GM12878 (cell line): Measurements from ENCODE around the gene BAZ2A. TPM values are rescaled to one million over a fixed set of nuclear protein-coding genes. Genes with fewer than 3 reads are reported as not detected.

Experiments
- ATAC-seq: fragments of 200-7000 bp; cut with Tn5 transposase; 3 replicates; pipeline ENCODE4 v1.9.1; 2020; ENCODE audit warnings: mild to moderate bottlenecking, moderate library complexity
- BruUV-seq: library from RNA; stranded (reverse); fragments of 400-500 nt; replicated peaks from 2 replicates; lab custom pipeline; 2021; lab: Mats Ljungman, UMichigan
- CTCF ChIA-PET: fragments of 300-600 bp; sonication (Branson Sonifier 250); formaldehyde crosslinking; extraction: SDS; loops from one replicate; lab custom pipeline; 2021; ENCODE audit warnings: inconsistent platforms; lab: Yijun Ruan, JAX
- POLR2A ChIA-PET: fragments of 350-600 bp; formaldehyde crosslinking; extraction: SDS; loops from one replicate; lab custom pipeline; 2021; ENCODE audit warnings: inconsistent platforms; lab: Charles Lee
- RAD21 ChIA-PET: fragments of 300-600 bp; sonication (Branson Sonifier 250); formaldehyde crosslinking; loops from one replicate; lab custom pipeline; 2023; ENCODE audit warnings: antibody characterized with exemption; ENCODE audit not compliant: unreplicated experiment; lab: Charles Lee
- SMC1A ChIA-PET: fragments of 300-600 bp; sonication (Branson Sonifier 250); formaldehyde crosslinking; loops from one replicate; lab custom pipeline; 2023; ENCODE audit not compliant: unreplicated experiment, uncharacterized antibody; lab: Charles Lee
- DNase-seq: peaks from one replicate; pipeline ENCODE4 v3.0.0-alpha.2; 2011; ENCODE audit warnings: low read depth, low spot score
- FAIRE-seq: peaks from 3 replicates; lab custom pipeline; 2011; peaks lifted over from hg19 to GRCh38; lab: Jason Lieb, UNC
- H2AFZ ChIP-seq: 2 replicates; pipeline ENCODE4 v1.6.0; 2011; ENCODE audit warnings: low read depth, low read length, control low read depth; ENCODE audit not compliant: control insufficient read depth
- H3K27ac ChIP-seq: 2 replicates; pipeline ENCODE4 v1.5.1; 2011; ENCODE audit warnings: control low read depth; ENCODE audit not compliant: control insufficient read depth, insufficient read depth
- H3K27me3 ChIP-seq, 2 experiments: replicated peaks in 1 of 2; 2 replicates each; pipeline versions ENCODE4 v1.6.0 to v1.6.1; 2011; ENCODE audit warnings: low read length in 1 of 2; ENCODE audit not compliant: control insufficient read depth in 2 of 2, insufficient read depth in 2 of 2
- H3K36me3 ChIP-seq, 2 experiments: 2 replicates each; pipeline ENCODE4 v1.5.1; 2011; ENCODE audit warnings: low read length in 1 of 2; ENCODE audit not compliant: control insufficient read depth in 2 of 2, insufficient read depth in 2 of 2
- H3K4me1 ChIP-seq: 2 replicates; pipeline ENCODE4 v1.6.1; 2011; ENCODE audit warnings: mild to moderate bottlenecking, low read length, moderate library complexity, mixed read lengths; ENCODE audit not compliant: control insufficient read depth, insufficient read depth
- H3K4me2 ChIP-seq: 2 replicates; pipeline ENCODE4 v1.6.0; 2011; ENCODE audit warnings: control low read depth; ENCODE audit not compliant: control insufficient read depth, insufficient read depth
- H3K4me3 ChIP-seq: fragments of 200-600 bp; sonication (generic); 2 replicates; pipeline ENCODE4 v1.5.1; 2016
- H3K79me2 ChIP-seq: 2 replicates; pipeline ENCODE4 v1.6.0; 2011; ENCODE audit warnings: low read length; ENCODE audit not compliant: control insufficient read depth, insufficient read depth
- H3K9ac ChIP-seq: 2 replicates; pipeline ENCODE4 v1.8.0; 2011; ENCODE audit warnings: low read length, control low read depth, mixed read lengths; ENCODE audit not compliant: control insufficient read depth, insufficient read depth
- H3K9me3 ChIP-seq: replicated peaks from 3 replicates; pipeline ENCODE4 v1.5.1; 2011; ENCODE audit warnings: mild to moderate bottlenecking, low read length; ENCODE audit not compliant: control insufficient read depth, insufficient read depth
- H4K20me1 ChIP-seq: 2 replicates; pipeline ENCODE4 v1.6.0; 2011; ENCODE audit not compliant: control insufficient read depth, insufficient read depth
- CREB1 ChIP-seq: IDR thresholded peaks from 2 replicates; pipeline ENCODE4 v1.6.1; 2012; ENCODE audit warnings: low read depth, mild to moderate bottlenecking, inconsistent platforms
- HDAC6 ChIP-seq: fragments of 200-600 bp; sonication (generic); IDR thresholded peaks from one replicate; pipeline ENCODE4 v1.8.0; 2017; ENCODE audit warnings: antibody characterized with exemption; ENCODE audit not compliant: unreplicated experiment
- IRF4 ChIP-seq: IDR thresholded peaks from 2 replicates; pipeline ENCODE4 v1.6.1; 2011; ENCODE audit warnings: low read depth, low read length
- JUNB ChIP-seq: IDR thresholded peaks from 2 replicates; pipeline ENCODE4 v1.6.1; 2016; ENCODE audit warnings: antibody characterized with exemption, mild to moderate bottlenecking
- KLF5 ChIP-seq: fragments of 450-650 bp; IDR thresholded peaks from 2 replicates; pipeline ENCODE4 v1.6.1; 2014; ENCODE audit warnings: mild to moderate bottlenecking; ENCODE audit not compliant: partially characterized antibody
- NFYB ChIP-seq: IDR thresholded peaks from 2 replicates; pipeline ENCODE4 v1.6.1; 2011; ENCODE audit warnings: low read depth, mild to moderate bottlenecking, low read length, improper control_type of control experiment, moderate library complexity; ENCODE audit not compliant: insufficient read depth
- NRF1 ChIP-seq: conservative IDR thresholded peaks from 2 replicates; pipeline ENCODE4 v1.6.1; 2011; ENCODE audit warnings: mild to moderate bottlenecking, low read depth, low read length, improper control_type of control experiment
- RELA ChIP-seq: fragments of 450-650 bp; IDR thresholded peaks from 2 replicates; pipeline ENCODE4 v1.8.0; 2014; ENCODE audit warnings: borderline replicate concordance; ENCODE audit not compliant: partially characterized antibody
- SUZ12 ChIP-seq: fragments of 200-600 bp; sonication (generic); IDR thresholded peaks from one replicate; pipeline ENCODE4 v1.6.1; 2018; ENCODE audit warnings: antibody characterized with exemption, mild to moderate bottlenecking; ENCODE audit not compliant: unreplicated experiment
- USF1 ChIP-seq: IDR thresholded peaks from 2 replicates; pipeline ENCODE4 v1.6.1; 2011; ENCODE audit warnings: borderline replicate concordance, low read depth, mild to moderate bottlenecking, moderate library complexity, mixed read lengths, low read length; ENCODE audit not compliant: insufficient read depth; ENCODE audit errors: extremely low read length
- WGBS: methylation state at CpG from one replicate; pipeline ENCODE4 v1.1.6; 2016; ENCODE audit warnings: low lambda C conversion rate; ENCODE audit not compliant: insufficient replicate concordance, insufficient coverage; ENCODE audit errors: missing lambda C conversion rate; 5-methylcytosine and 5-hydroxymethylcytosine counted together
- in situ Hi-C: fragments of 300-500 bp; cut with MboI; formaldehyde crosslinking; loops from 9 replicates; pipeline ENCODE4 v1.14.3; 2018; ENCODE audit warnings: mixed read lengths
- intact Hi-C: fragments of 100-400 bp; cut with micrococcal nuclease; formaldehyde crosslinking; loops from one replicate; pipeline ENCODE4 v1.14.2; 2022; ENCODE audit not compliant: unreplicated experiment
- polyA plus RNA-seq, 11 experiments: library from polyadenylated mRNA; depleted of rRNA in 4 of 11; unstranded in 6 of 11; stranded (reverse) in 5 of 11; fragments of >200 nt; fragmentation: Nextera tagmentation in 4 of 11; fragmentation: Illumina TruSeq in 1 of 11; extraction: Ambion mirVana in 4 of 11; extraction: Trizol in 1 of 11; gene quantifications; 1 replicate in 1 of 11; 2 replicates in 10 of 11; pipeline versions ENCODE4 v1.2.1 to v1.2.3, GENCODE V29; 2011 to 2016; ENCODE audit warnings: inconsistent platforms in 2 of 11, missing spikeins in 2 of 11, low read depth in 1 of 11
- total RNA-seq, 4 experiments: library from RNA; depleted of rRNA in 3 of 4; stranded (reverse); fragments of >200 nt in 3 of 4; fragmentation: Illumina TruSeq in 1 of 4; extraction: Trizol in 1 of 4; gene quantifications; 2 replicates each; pipeline versions ENCODE4 v1.2.1 to v1.2.3, GENCODE V29; 2013 to 2021
- TF ChIP-seq, protein P1 (sequence below): fragments of 450-650 bp; IDR thresholded peaks from 2 replicates; pipeline ENCODE4 v1.6.1; 2018; ENCODE audit warnings: mild to moderate bottlenecking, low read depth, moderate library complexity; ENCODE audit not compliant: partially characterized antibody
- TF ChIP-seq, protein P2 (sequence below): IDR thresholded peaks from 2 replicates; pipeline ENCODE4 v1.6.1; 2012; ENCODE audit warnings: low read length, inconsistent platforms

The BAZ2A gene
- total and polyA plus RNA-seq, 10 of the 15 experiments (the other 5 are each of a cell fraction or from before 2014, with no cell fraction given), result 4.8 to 90.2 (median 29.9) TPM

DNA sequence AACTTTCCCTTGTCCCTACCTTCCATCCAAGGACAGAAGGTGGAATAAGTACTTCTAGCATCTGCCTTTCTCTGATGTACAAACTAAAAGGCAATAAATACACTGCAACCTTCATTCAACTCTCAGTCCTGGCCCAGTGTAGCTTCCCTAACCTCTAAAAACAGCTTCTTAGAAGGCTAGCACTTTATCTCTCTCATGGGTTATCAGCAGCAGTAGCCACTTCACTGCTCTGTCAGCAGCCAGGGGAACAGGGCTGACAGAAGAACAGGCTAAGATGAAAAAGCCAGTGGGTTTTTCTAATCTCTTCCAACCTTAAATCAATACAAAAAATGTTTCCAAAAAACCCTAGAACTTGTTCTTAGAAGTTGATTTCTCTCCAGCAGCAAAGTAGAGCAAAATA, 13.2 kb downstream of the BAZ2A start:
- no peaks in the 10 kb centered on the region for H3K27me3 ChIP-seq
- no peak overlapping the region for H3K4me3 ChIP-seq
- no peaks in the 10 kb centered on the region for H4K20me1 ChIP-seq
- no peak for DNase-seq
- TF ChIP-seq IRF4 (no peak), USF1 (no peak), HDAC6 (no peak)
- TF ChIP-seq, all 136 proteins: peak for 0
- ChIA-PET CTCF (no interaction called here), SMC1A (interaction anchor here (0.8 to 1.2 kb wide), 3 partner anchors 19 to 371 kb away, joined by 3 to 4 read pairs (median 3); no protein-coding TSS in a partner anchor), RAD21 (interaction anchor here (0.9 kb wide), 1 partner anchor 20 kb away, joined by 4 read pairs; no protein-coding TSS in a partner anchor), POLR2A (interaction anchor here (1.3 to 2.0 kb wide), 2 partner anchors 9 to 12 kb away, joined by 4 to 5 read pairs; no protein-coding TSS in a partner anchor)
- no peak overlapping the region for H3K4me2 ChIP-seq
- BruUV-seq, result no TSS peak
- no peak for ATAC-seq
- FAIRE-seq, result no peak
- peaks cover 30% of the 10 kb centered on the region for H3K79me2 ChIP-seq
- H3K9ac ChIP-seq, result no peak overlapping the region
- H3K9me3 ChIP-seq, result no peaks in the 10 kb centered on the region
- in situ Hi-C loops, result no loop called here
- intact Hi-C loops, result no loop called here
- no peaks in the 10 kb centered on the region for H3K4me1 ChIP-seq
- no peak overlapping the region for H2AFZ ChIP-seq
- peaks cover 38 to 51% of the 10 kb centered on the region in 2 experiments for H3K36me3 ChIP-seq
- H3K27ac ChIP-seq, result no peak overlapping the region

DNA sequence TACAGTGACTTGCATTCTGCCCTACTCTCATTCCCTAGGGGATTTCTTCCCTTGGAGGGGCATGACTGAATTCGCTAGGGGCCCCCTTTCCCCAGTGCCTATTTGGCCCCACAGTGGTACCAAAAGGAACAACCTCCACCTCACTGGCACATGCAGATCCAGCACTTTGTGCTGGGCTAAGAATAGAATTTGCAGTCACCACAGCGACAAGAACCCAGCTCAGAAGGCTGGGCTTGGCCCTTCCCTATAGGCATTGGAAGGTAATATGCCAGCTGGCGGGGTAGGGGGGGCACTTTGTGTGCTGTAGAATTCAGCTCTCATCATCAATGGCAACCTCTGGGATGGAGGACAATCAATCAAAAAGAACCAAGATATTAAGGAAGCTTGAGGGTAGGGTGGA, 13.9 kb downstream of the BAZ2A start:
- Histone ChIP-seq H3K27me3 (no peaks in the 10 kb centered on the region), H3K4me2 (no peak overlapping the region), H3K4me1 (no peaks in the 10 kb centered on the region), H2AFZ (no peak overlapping the region), H3K9ac (no peak overlapping the region), H3K9me3 (no peaks in the 10 kb centered on the region), H3K4me3 (no peak overlapping the region), H3K79me2 (peaks cover 26% of the 10 kb centered on the region), H3K27ac (no peak overlapping the region), H3K36me3 (peaks cover 44 to 58% of the 10 kb centered on the region in 2 experiments), H4K20me1 (no peaks in the 10 kb centered on the region)
- POLR2A ChIA-PET, result interaction anchor here (2.0 kb wide), 1 partner anchor 10 kb away, joined by 5 read pairs; no protein-coding TSS in a partner anchor
- CTCF ChIA-PET, result interaction anchor here (1.6 kb wide), 1 partner anchor 12 kb away, joined by 5 read pairs; no protein-coding TSS in a partner anchor
- DNase-seq (no peak), FAIRE-seq (no peak), ATAC-seq (no peak)
- in situ Hi-C loops (no loop called here), intact Hi-C loops (no loop called here)
- no TSS peak for BruUV-seq
- 96% methylated on average over 3 of the region's 3 CpGs for WGBS
- RAD21 ChIA-PET, result interaction anchor here (0.9 kb wide), 1 partner anchor 21 kb away, joined by 4 read pairs; no protein-coding TSS in a partner anchor
- SMC1A ChIA-PET, result interaction anchor here (0.8 to 1.2 kb wide), 3 partner anchors 20 to 372 kb away, joined by 3 to 4 read pairs (median 3); no protein-coding TSS in a partner anchor
- TF ChIP-seq, protein P1, sequence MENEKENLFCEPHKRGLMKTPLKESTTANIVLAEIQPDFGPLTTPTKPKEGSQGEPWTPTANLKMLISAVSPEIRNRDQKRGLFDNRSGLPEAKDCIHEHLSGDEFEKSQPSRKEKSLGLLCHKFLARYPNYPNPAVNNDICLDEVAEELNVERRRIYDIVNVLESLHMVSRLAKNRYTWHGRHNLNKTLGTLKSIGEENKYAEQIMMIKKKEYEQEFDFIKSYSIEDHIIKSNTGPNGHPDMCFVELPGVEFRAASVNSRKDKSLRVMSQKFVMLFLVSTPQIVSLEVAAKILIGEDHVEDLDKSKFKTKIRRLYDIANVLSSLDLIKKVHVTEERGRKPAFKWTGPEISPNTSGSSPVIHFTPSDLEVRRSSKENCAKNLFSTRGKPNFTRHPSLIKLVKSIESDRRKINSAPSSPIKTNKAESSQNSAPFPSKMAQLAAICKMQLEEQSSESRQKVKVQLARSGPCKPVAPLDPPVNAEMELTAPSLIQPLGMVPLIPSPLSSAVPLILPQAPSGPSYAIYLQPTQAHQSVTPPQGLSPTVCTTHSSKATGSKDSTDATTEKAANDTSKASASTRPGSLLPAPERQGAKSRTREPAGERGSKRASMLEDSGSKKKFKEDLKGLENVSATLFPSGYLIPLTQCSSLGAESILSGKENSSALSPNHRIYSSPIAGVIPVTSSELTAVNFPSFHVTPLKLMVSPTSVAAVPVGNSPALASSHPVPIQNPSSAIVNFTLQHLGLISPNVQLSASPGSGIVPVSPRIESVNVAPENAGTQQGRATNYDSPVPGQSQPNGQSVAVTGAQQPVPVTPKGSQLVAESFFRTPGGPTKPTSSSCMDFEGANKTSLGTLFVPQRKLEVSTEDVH, result no peak
- TF ChIP-seq JUNB (no peak), SUZ12 (no peak), KLF5 (no peak), NRF1 (no peak), RELA (no peak), CREB1 (no peak), NFYB (no peak)
- TF ChIP-seq, protein P2, sequence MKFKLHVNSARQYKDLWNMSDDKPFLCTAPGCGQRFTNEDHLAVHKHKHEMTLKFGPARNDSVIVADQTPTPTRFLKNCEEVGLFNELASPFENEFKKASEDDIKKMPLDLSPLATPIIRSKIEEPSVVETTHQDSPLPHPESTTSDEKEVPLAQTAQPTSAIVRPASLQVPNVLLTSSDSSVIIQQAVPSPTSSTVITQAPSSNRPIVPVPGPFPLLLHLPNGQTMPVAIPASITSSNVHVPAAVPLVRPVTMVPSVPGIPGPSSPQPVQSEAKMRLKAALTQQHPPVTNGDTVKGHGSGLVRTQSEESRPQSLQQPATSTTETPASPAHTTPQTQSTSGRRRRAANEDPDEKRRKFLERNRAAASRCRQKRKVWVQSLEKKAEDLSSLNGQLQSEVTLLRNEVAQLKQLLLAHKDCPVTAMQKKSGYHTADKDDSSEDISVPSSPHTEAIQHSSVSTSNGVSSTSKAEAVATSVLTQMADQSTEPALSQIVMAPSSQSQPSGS, result no peak
